GM12878 (cell line): Measurements from ENCODE around the gene PIGN. TPM values are rescaled to one million over a fixed set of nuclear protein-coding genes. Genes with fewer than 3 reads are reported as not detected.

Experiments
- ATAC-seq: fragments of 200-7000 bp; cut with Tn5 transposase; 3 replicates; pipeline ENCODE4 v1.9.1; 2020; ENCODE audit warnings: mild to moderate bottlenecking, moderate library complexity
- BruUV-seq: library from RNA; stranded (reverse); fragments of 400-500 nt; replicated peaks from 2 replicates; lab custom pipeline; 2021; lab: Mats Ljungman, UMichigan
- CTCF ChIA-PET: fragments of 300-600 bp; sonication (Branson Sonifier 250); formaldehyde crosslinking; extraction: SDS; loops from one replicate; lab custom pipeline; 2021; ENCODE audit warnings: inconsistent platforms; lab: Yijun Ruan, JAX
- POLR2A ChIA-PET: fragments of 350-600 bp; formaldehyde crosslinking; extraction: SDS; loops from one replicate; lab custom pipeline; 2021; ENCODE audit warnings: inconsistent platforms; lab: Charles Lee
- RAD21 ChIA-PET: fragments of 300-600 bp; sonication (Branson Sonifier 250); formaldehyde crosslinking; loops from one replicate; lab custom pipeline; 2023; ENCODE audit warnings: antibody characterized with exemption; ENCODE audit not compliant: unreplicated experiment; lab: Charles Lee
- SMC1A ChIA-PET: fragments of 300-600 bp; sonication (Branson Sonifier 250); formaldehyde crosslinking; loops from one replicate; lab custom pipeline; 2023; ENCODE audit not compliant: unreplicated experiment, uncharacterized antibody; lab: Charles Lee
- DNase-seq: peaks from one replicate; pipeline ENCODE4 v3.0.0-alpha.2; 2011; ENCODE audit warnings: low read depth, low spot score
- FAIRE-seq: peaks from 3 replicates; lab custom pipeline; 2011; peaks lifted over from hg19 to GRCh38; lab: Jason Lieb, UNC
- H2AFZ ChIP-seq: 2 replicates; pipeline ENCODE4 v1.6.0; 2011; ENCODE audit warnings: low read depth, low read length, control low read depth; ENCODE audit not compliant: control insufficient read depth
- H3K27ac ChIP-seq: 2 replicates; pipeline ENCODE4 v1.5.1; 2011; ENCODE audit warnings: control low read depth; ENCODE audit not compliant: control insufficient read depth, insufficient read depth
- H3K27me3 ChIP-seq, 2 experiments: replicated peaks in 1 of 2; 2 replicates each; pipeline versions ENCODE4 v1.6.0 to v1.6.1; 2011; ENCODE audit warnings: low read length in 1 of 2; ENCODE audit not compliant: control insufficient read depth in 2 of 2, insufficient read depth in 2 of 2
- H3K36me3 ChIP-seq, 2 experiments: 2 replicates each; pipeline ENCODE4 v1.5.1; 2011; ENCODE audit warnings: low read length in 1 of 2; ENCODE audit not compliant: control insufficient read depth in 2 of 2, insufficient read depth in 2 of 2
- H3K4me1 ChIP-seq: 2 replicates; pipeline ENCODE4 v1.6.1; 2011; ENCODE audit warnings: mild to moderate bottlenecking, low read length, moderate library complexity, mixed read lengths; ENCODE audit not compliant: control insufficient read depth, insufficient read depth
- H3K4me2 ChIP-seq: 2 replicates; pipeline ENCODE4 v1.6.0; 2011; ENCODE audit warnings: control low read depth; ENCODE audit not compliant: control insufficient read depth, insufficient read depth
- H3K4me3 ChIP-seq: fragments of 200-600 bp; sonication (generic); 2 replicates; pipeline ENCODE4 v1.5.1; 2016
- H3K79me2 ChIP-seq: 2 replicates; pipeline ENCODE4 v1.6.0; 2011; ENCODE audit warnings: low read length; ENCODE audit not compliant: control insufficient read depth, insufficient read depth
- H3K9ac ChIP-seq: 2 replicates; pipeline ENCODE4 v1.8.0; 2011; ENCODE audit warnings: low read length, control low read depth, mixed read lengths; ENCODE audit not compliant: control insufficient read depth, insufficient read depth
- H3K9me3 ChIP-seq: replicated peaks from 3 replicates; pipeline ENCODE4 v1.5.1; 2011; ENCODE audit warnings: mild to moderate bottlenecking, low read length; ENCODE audit not compliant: control insufficient read depth, insufficient read depth
- H4K20me1 ChIP-seq: 2 replicates; pipeline ENCODE4 v1.6.0; 2011; ENCODE audit not compliant: control insufficient read depth, insufficient read depth
- DPF2 ChIP-seq: fragments of 450-650 bp; IDR thresholded peaks from 2 replicates; pipeline ENCODE4 v1.6.1; 2017; ENCODE audit warnings: mild to moderate bottlenecking
- IKZF1 ChIP-seq: fragments of 450-650 bp; conservative IDR thresholded peaks from 2 replicates; pipeline ENCODE4 v1.6.1; 2017; ENCODE audit warnings: antibody characterized with exemption, mild to moderate bottlenecking
- IRF3 ChIP-seq: fragments of 450-650 bp; IDR thresholded peaks from 2 replicates; pipeline ENCODE4 v1.6.1; 2014; ENCODE audit warnings: mild to moderate bottlenecking
- KAT2A ChIP-seq: conservative IDR thresholded peaks from 2 replicates; pipeline ENCODE4 v1.6.1; 2011; ENCODE audit warnings: low read depth, low read length; ENCODE audit not compliant: control insufficient read depth
- MEF2A ChIP-seq: IDR thresholded peaks from 2 replicates; pipeline ENCODE4 v1.6.1; 2011; ENCODE audit warnings: low read depth, mild to moderate bottlenecking, low read length, moderate library complexity; ENCODE audit not compliant: insufficient read depth
- MYB ChIP-seq: fragments of 150-350 bp; IDR thresholded peaks from 2 replicates; pipeline ENCODE4 v1.6.1; 2014; ENCODE audit warnings: mild to moderate bottlenecking, low read depth, low read length, borderline replicate concordance
- NFIC ChIP-seq: IDR thresholded peaks from 2 replicates; pipeline ENCODE4 v1.6.1; 2012; ENCODE audit warnings: low read depth, mild to moderate bottlenecking, inconsistent platforms, low read length, moderate library complexity
- RAD21 ChIP-seq: IDR thresholded peaks from 2 replicates; pipeline ENCODE4 v1.6.1; 2011; ENCODE audit warnings: mild to moderate bottlenecking, low read depth, low read length, moderate library complexity; ENCODE audit not compliant: insufficient read depth
- SMARCA5 ChIP-seq: fragments of 450-650 bp; IDR thresholded peaks from 2 replicates; pipeline ENCODE4 v1.6.1; 2017; ENCODE audit warnings: mild to moderate bottlenecking
- USF1 ChIP-seq: IDR thresholded peaks from 2 replicates; pipeline ENCODE4 v1.6.1; 2011; ENCODE audit warnings: borderline replicate concordance, low read depth, mild to moderate bottlenecking, moderate library complexity, mixed read lengths, low read length; ENCODE audit not compliant: insufficient read depth; ENCODE audit errors: extremely low read length
- WGBS: methylation state at CpG from one replicate; pipeline ENCODE4 v1.1.6; 2016; ENCODE audit warnings: low lambda C conversion rate; ENCODE audit not compliant: insufficient replicate concordance, insufficient coverage; ENCODE audit errors: missing lambda C conversion rate; 5-methylcytosine and 5-hydroxymethylcytosine counted together
- in situ Hi-C: fragments of 300-500 bp; cut with MboI; formaldehyde crosslinking; loops from 9 replicates; pipeline ENCODE4 v1.14.3; 2018; ENCODE audit warnings: mixed read lengths
- intact Hi-C: fragments of 100-400 bp; cut with micrococcal nuclease; formaldehyde crosslinking; loops from one replicate; pipeline ENCODE4 v1.14.2; 2022; ENCODE audit not compliant: unreplicated experiment
- polyA plus RNA-seq, 11 experiments: library from polyadenylated mRNA; depleted of rRNA in 4 of 11; unstranded in 6 of 11; stranded (reverse) in 5 of 11; fragments of >200 nt; fragmentation: Nextera tagmentation in 4 of 11; fragmentation: Illumina TruSeq in 1 of 11; extraction: Ambion mirVana in 4 of 11; extraction: Trizol in 1 of 11; gene quantifications; 1 replicate in 1 of 11; 2 replicates in 10 of 11; pipeline versions ENCODE4 v1.2.1 to v1.2.3, GENCODE V29; 2011 to 2016; ENCODE audit warnings: inconsistent platforms in 2 of 11, missing spikeins in 2 of 11, low read depth in 1 of 11
- total RNA-seq, 4 experiments: library from RNA; depleted of rRNA in 3 of 4; stranded (reverse); fragments of >200 nt in 3 of 4; fragmentation: Illumina TruSeq in 1 of 4; extraction: Trizol in 1 of 4; gene quantifications; 2 replicates each; pipeline versions ENCODE4 v1.2.1 to v1.2.3, GENCODE V29; 2013 to 2021
- TF ChIP-seq, protein P1 (sequence below): IDR thresholded peaks from 2 replicates; pipeline ENCODE4 v1.6.1; 2011; ENCODE audit warnings: low read depth, mild to moderate bottlenecking, low read length, moderate library complexity, borderline replicate concordance; ENCODE audit errors: extremely low read depth
- TF ChIP-seq, protein P2 (sequence below): fragments of 150-350 bp; IDR thresholded peaks from 2 replicates; pipeline ENCODE4 v1.6.1; 2016; ENCODE audit warnings: low read depth, low read length
- TF ChIP-seq, protein P3 (sequence below): fragments of 450-650 bp; IDR thresholded peaks from 2 replicates; pipeline ENCODE4 v1.6.1; 2016; ENCODE audit warnings: mild to moderate bottlenecking
- TF ChIP-seq, protein P4 (sequence below): fragments of 450-650 bp; IDR thresholded peaks from 2 replicates; pipeline ENCODE4 v1.6.1; 2017; ENCODE audit warnings: antibody characterized with exemption, mild to moderate bottlenecking, moderate library complexity

The PIGN gene
- total and polyA plus RNA-seq, 10 of the 15 experiments (the other 5 are each of a cell fraction or from before 2014, with no cell fraction given), result 6.9 to 25.4 (median 18.7) TPM

DNA sequence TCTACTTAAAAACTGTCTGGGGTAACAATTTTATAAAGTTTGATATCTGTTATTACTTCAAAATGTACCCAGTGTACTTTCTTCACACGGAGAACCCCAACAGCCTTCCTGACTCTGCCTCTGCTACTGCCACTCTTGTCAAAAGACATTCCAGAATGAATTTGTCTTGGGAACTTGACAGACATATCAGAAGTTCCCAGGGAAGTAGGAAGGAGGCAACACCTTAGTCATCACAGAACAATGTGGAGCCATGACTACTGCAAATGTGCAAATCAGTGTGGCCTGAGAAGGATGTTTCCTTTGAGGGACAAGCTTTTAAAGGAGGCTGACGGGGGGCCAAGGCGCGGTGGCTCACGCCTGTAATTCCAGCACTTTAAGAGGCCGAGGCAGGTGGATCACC, 160.3 kb downstream of the PIGN start:
- Histone ChIP-seq H2AFZ (no peak overlapping the region), H4K20me1 (no peaks in the 10 kb centered on the region), H3K9me3 (no peaks in the 10 kb centered on the region; the same call in 2 of the 3 replicates), H3K27ac (no peak overlapping the region), H3K4me1 (no peaks in the 10 kb centered on the region), H3K9ac (no peak overlapping the region), H3K79me2 (no peaks in the 10 kb centered on the region), H3K36me3 (no peaks in the 10 kb centered on the region), H3K27me3 (0 out of 4 replicates have a peak, but pooled peaks cover 0 to 1% of the 10 kb centered on the region in 2 experiments), H3K4me3 (no peak overlapping the region), H3K4me2 (no peak overlapping the region)
- 68% methylated on average over 6 of the region's 6 CpGs for WGBS
- FAIRE-seq (no peak), DNase-seq (no peak), ATAC-seq (no peak)
- intact Hi-C loops (no loop called here), in situ Hi-C loops (no loop called here)
- ChIA-PET SMC1A (no interaction called here), CTCF (no interaction called here), RAD21 (no interaction called here), POLR2A (no interaction called here)
- BruUV-seq, result no TSS peak
- no peak for TF ChIP-seq USF1
- TF ChIP-seq, protein P1, sequence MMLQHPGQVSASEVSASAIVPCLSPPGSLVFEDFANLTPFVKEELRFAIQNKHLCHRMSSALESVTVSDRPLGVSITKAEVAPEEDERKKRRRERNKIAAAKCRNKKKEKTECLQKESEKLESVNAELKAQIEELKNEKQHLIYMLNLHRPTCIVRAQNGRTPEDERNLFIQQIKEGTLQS, result no peak
- no peak for TF ChIP-seq RAD21
- TF ChIP-seq SMARCA5, result no peak
- no peak for TF ChIP-seq DPF2
- TF ChIP-seq, protein P2, sequence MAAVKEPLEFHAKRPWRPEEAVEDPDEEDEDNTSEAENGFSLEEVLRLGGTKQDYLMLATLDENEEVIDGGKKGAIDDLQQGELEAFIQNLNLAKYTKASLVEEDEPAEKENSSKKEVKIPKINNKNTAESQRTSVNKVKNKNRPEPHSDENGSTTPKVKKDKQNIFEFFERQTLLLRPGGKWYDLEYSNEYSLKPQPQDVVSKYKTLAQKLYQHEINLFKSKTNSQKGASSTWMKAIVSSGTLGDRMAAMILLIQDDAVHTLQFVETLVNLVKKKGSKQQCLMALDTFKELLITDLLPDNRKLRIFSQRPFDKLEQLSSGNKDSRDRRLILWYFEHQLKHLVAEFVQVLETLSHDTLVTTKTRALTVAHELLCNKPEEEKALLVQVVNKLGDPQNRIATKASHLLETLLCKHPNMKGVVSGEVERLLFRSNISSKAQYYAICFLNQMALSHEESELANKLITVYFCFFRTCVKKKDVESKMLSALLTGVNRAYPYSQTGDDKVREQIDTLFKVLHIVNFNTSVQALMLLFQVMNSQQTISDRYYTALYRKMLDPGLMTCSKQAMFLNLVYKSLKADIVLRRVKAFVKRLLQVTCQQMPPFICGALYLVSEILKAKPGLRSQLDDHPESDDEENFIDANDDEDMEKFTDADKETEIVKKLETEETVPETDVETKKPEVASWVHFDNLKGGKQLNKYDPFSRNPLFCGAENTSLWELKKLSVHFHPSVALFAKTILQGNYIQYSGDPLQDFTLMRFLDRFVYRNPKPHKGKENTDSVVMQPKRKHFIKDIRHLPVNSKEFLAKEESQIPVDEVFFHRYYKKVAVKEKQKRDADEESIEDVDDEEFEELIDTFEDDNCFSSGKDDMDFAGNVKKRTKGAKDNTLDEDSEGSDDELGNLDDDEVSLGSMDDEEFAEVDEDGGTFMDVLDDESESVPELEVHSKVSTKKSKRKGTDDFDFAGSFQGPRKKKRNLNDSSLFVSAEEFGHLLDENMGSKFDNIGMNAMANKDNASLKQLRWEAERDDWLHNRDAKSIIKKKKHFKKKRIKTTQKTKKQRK, result no peak
- TF ChIP-seq KAT2A, result no peak
- no peak for TF ChIP-seq MYB
- no peak for TF ChIP-seq IRF3
- no peak for TF ChIP-seq MEF2A
- TF ChIP-seq, protein P3, sequence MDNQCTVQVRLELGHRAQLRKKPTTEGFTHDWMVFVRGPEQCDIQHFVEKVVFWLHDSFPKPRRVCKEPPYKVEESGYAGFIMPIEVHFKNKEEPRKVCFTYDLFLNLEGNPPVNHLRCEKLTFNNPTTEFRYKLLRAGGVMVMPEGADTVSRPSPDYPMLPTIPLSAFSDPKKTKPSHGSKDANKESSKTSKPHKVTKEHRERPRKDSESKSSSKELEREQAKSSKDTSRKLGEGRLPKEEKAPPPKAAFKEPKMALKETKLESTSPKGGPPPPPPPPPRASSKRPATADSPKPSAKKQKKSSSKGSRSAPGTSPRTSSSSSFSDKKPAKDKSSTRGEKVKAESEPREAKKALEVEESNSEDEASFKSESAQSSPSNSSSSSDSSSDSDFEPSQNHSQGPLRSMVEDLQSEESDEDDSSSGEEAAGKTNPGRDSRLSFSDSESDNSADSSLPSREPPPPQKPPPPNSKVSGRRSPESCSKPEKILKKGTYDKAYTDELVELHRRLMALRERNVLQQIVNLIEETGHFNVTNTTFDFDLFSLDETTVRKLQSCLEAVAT, result no peak
- TF ChIP-seq, protein P4, sequence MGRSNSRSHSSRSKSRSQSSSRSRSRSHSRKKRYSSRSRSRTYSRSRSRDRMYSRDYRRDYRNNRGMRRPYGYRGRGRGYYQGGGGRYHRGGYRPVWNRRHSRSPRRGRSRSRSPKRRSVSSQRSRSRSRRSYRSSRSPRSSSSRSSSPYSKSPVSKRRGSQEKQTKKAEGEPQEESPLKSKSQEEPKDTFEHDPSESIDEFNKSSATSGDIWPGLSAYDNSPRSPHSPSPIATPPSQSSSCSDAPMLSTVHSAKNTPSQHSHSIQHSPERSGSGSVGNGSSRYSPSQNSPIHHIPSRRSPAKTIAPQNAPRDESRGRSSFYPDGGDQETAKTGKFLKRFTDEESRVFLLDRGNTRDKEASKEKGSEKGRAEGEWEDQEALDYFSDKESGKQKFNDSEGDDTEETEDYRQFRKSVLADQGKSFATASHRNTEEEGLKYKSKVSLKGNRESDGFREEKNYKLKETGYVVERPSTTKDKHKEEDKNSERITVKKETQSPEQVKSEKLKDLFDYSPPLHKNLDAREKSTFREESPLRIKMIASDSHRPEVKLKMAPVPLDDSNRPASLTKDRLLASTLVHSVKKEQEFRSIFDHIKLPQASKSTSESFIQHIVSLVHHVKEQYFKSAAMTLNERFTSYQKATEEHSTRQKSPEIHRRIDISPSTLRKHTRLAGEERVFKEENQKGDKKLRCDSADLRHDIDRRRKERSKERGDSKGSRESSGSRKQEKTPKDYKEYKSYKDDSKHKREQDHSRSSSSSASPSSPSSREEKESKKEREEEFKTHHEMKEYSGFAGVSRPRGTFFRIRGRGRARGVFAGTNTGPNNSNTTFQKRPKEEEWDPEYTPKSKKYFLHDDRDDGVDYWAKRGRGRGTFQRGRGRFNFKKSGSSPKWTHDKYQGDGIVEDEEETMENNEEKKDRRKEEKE, result no peak
- no peak for TF ChIP-seq IKZF1
- TF ChIP-seq NFIC, result no peak
